ENCODE results near the gene SCN8A.

The SCN8A gene

GRCh38 chr12:51722431-51722830 is 131.4 kb downstream of the SCN8A start:
- no peak for DNase-seq

- DNase-seq = no peak
These were observed 135.1 kb downstream of the SCN8A start for GRCh38 chr12:51726161-51726560.

GRCh38 chr12:51726931-51727330 is 135.9 kb downstream of the SCN8A start:
- DNase-seq = no peak

- no peak for DNase-seq
These were observed 138.3 kb downstream of the SCN8A start for GRCh38 chr12:51729331-51729730.

- DNase-seq = no peak
These were observed 139.7 kb downstream of the SCN8A start for GRCh38 chr12:51730745-51731144.

GRCh38 chr12:51740536-51740935 is 149.5 kb downstream of the SCN8A start:
- no peak for DNase-seq

- DNase-seq = no peak
These were observed 153.2 kb downstream of the SCN8A start for GRCh38 chr12:51744235-51744634.

- no peak for DNase-seq
These were observed 153.9 kb downstream of the SCN8A start for GRCh38 chr12:51744957-51745356.

- no peak for DNase-seq
These were observed 155.4 kb downstream of the SCN8A start for GRCh38 chr12:51746416-51746815.

GRCh38 chr12:51748235-51748634 is 157.2 kb downstream of the SCN8A start:
- no peak for DNase-seq

- DNase-seq = no peak
These were observed 158.4 kb downstream of the SCN8A start for GRCh38 chr12:51749206-51749985.

- no peak for DNase-seq
These were observed 158.9 kb downstream of the SCN8A start for GRCh38 chr12:51749986-51750317.

- DNase-seq = no peak
These were observed 160.6 kb downstream of the SCN8A start for GRCh38 chr12:51751661-51752060.

- DNase-seq = no peak
These were observed 161.3 kb downstream of the SCN8A start for GRCh38 chr12:51752234-51752889.

GRCh38 chr12:51753980-51754675 is 163.1 kb downstream of the SCN8A start:
- DNase-seq = no peak

GRCh38 chr12:51755251-51755650 is 164.2 kb downstream of the SCN8A start:
- no peak for DNase-seq

GRCh38 chr12:51759175-51759574 is 168.1 kb downstream of the SCN8A start:
- DNase-seq = no peak

- DNase-seq = no peak
These were observed 168.7 kb downstream of the SCN8A start for GRCh38 chr12:51759695-51760094.

- DNase-seq = no peak
These were observed 169.2 kb downstream of the SCN8A start for GRCh38 chr12:51760231-51760630.

GRCh38 chr12:51763743-51764142 is 172.7 kb downstream of the SCN8A start:
- DNase-seq = no peak

- DNase-seq = no peak
These were observed 175.1 kb downstream of the SCN8A start for GRCh38 chr12:51766067-51766676.

- DNase-seq = no peak
These were observed 180.0 kb downstream of the SCN8A start for GRCh38 chr12:51771008-51771407.

- no peak for DNase-seq
These were observed 182.3 kb downstream of the SCN8A start for GRCh38 chr12:51773145-51773869.

Measured in NCI-H526 treated with DMSO at 0.1 percent for 48 hours (cell line).